GF-D8 (cell line): ENCODE results near the gene PTPDC1.
"Not testable (repeated sequence)": the region's sequence is repeated elsewhere in the genome, so short reads cannot be mapped to it uniquely, and the experiment has no call there.

Experiments
- DNase-seq: peaks from one replicate; lab custom pipeline; 2025; lab: John Stamatoyannopoulos, UW

Gene PTPDC1

GRCh38 chr9:94094219-94095145 lies 10.2 kb downstream of the PTPDC1 start:
- DNase-seq: not testable (repeated sequence)

DNA sequence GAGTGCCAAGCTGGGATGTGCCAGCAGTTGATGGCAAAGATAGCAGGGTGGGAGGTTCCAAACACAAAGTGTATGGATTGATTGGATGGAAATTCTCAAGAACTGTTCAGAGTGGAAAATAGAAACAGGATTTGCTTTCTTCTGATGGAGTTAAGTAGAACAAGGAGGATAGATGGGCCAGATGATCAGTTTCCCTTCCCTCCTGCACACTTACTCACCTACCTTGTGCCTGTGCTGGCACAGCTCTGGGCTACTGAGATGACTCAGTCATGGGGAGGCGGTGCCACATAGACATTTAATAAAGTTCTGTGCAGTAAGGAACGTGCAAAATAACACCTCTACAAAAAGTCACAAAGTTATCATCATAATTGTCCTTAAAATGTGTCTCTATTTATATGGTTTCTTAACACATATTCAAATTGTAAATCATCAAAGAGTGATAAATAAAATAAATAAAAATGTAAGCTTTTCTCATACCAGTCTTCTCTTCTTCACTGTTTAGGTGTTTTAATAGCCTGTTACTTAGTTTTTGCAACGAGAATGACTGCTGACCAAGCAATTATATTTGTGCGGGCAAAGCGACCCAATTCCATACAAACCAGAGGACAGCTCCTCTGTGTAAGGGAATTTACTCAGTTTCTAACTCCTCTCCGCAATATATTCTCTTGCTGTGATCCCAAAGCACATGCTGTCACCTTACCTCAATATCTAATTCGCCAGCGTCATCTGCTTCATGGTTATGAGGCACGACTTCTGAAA lies 12.7 kb downstream of the PTPDC1 start:
- DNase-seq: no peak

- DNase-seq: no peak
Observed at GRCh38 chr9:94097788-94098414, 13.6 kb downstream of the PTPDC1 start.

GRCh38 chr9:94100152-94100879 lies 16.1 kb downstream of the PTPDC1 start:
- DNase-seq: no peak

- DNase-seq: no peak
Observed at GRCh38 chr9:94101162-94101853, 17.0 kb downstream of the PTPDC1 start.

DNA sequence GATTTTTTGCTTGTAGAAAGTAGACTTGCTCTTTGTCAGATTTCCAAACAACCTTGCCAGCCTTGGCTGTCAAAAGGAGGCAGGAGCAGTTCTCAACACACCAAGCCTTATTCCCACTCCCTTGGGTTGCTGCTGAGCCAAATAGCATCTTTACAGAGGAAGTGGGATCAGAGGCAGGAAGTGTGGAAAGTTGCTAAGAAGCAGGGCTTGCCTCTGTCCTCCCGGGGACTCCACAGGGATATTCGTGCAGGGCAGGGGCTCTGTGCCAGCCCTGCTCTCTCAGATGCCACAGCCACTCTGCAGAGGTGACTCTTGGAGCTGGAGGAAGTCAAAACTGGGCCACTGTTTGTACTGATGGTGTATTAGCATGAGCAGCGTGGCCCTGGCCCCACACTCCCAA lies 24.3 kb downstream of the PTPDC1 start:
- no peak for DNase-seq

- DNase-seq: no peak
Observed at GRCh38 chr9:94110821-94111252, 26.6 kb downstream of the PTPDC1 start.

- no peak for DNase-seq
Observed at GRCh38 chr9:94111446-94111845, 27.2 kb downstream of the PTPDC1 start.

GRCh38 chr9:94112716-94113465 lies 28.6 kb downstream of the PTPDC1 start:
- no peak for DNase-seq

DNA sequence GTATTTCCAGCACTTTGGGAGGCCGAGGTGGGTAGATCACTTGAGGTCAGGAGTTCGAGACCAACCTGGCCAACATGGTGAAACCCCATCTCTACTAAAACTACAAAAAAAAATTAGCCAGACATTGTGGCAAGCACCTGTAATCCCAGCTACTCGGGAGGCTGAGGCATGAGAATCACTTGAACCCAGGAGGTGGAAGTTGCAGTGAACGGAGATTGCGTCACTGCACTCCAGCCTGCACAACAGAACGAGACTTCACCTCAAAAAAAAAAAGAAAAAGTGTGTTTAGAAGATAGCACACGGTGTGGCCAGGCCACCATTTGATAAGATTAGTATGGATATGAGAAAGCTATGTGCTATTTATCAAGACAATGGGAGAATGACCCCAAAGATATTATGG lies 35.8 kb downstream of the PTPDC1 start:
- not testable (repeated sequence) for DNase-seq

GRCh38 chr9:94120854-94121376 lies 36.7 kb downstream of the PTPDC1 start:
- DNase-seq: no peak

DNA sequence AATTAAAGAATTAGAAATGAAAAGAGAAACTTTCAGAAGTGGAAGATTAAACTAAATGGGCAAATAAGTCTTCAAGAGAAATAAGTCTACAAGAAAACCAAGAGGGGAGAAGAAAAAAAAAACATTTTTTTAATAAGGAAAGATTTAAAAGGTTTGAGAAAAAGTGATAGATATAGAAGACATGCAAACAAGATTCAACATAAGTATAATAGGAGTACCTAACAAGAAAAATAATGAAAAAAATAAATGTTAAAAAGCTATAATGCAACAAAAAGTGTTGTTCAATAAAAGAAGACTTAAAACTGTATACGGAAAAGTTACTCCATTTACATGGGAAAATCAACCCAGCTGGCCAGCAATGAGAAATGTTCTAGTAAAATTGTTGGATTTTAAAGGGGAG lies 42.6 kb downstream of the PTPDC1 start:
- no peak for DNase-seq

DNA sequence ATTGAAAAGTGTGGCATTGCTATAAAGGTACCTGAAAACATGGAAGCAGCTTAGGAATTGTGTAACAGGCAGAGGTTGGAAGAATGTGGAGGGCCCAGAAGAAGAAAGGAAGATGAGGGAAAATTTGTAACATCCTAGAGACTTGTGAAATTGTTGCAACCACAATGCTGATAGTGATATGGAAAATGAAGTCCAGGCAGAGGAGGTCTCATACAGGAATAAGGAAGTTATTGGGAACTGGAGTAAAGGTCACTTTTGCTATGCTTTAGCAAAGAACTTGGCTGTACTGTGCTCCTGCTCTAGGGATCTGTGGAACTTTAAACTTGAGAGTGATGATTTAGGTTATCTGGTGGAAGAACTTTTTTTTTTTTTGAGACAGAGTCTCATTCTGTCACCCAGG lies 43.5 kb downstream of the PTPDC1 start:
- no peak for DNase-seq

DNA sequence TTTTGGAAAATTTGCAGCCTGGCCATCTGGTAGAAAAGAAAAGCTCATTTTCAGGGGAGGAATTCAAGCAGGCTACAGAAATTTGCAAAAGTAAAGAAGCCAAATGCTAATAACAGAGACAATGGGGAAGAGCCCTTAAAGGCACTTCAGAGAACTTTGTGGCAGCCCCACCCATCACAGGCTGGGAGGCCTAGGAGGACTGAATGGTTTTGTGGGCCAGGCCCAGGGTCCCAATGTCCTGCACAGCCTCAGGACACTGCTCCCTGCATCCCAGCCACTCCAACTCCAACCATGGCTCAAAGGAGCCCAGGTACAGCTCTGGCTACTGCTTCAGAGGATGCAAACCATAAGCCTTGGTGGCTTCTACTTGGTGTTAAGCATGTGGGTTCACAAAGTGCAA lies 44.3 kb downstream of the PTPDC1 start:
- no peak for DNase-seq

DNA sequence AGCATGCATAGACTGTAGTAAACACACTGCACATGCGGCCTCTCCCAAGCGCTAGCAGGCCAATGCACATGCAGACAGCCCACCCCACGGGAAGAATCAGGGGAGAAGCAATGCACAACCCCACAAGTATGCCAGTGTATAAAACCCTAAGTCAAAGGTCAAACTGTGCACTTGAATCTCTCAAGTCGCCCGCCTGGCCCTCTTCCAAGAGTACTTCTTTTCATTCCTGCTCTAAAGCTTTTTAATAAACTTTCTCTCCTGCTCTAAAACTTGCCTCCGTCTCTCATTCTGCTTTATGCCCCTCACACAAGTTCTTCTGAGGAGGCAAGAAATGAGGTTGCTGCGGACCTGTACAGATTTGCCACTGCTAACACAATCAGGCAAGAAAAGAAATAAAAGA lies 50.4 kb downstream of the PTPDC1 start:
- no peak for DNase-seq

DNA sequence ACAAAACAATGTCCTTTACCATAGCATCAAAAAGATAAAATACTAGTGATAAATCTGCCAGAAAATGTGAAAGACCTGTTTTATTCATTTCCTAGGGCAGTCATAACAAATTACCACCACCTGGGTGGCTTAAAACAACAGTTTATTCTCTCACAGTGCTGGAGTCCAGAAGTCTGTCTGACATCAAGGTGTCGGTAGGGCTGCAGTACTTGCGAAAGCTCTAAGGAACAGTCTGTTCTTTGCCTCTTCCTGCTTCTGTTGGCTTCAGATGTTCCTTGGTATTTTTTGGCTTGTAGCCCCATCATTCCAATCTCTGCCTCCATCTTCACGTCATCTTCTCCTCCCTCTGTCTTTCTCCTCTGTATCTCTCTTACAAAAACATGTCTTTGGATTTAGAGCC lies 51.0 kb downstream of the PTPDC1 start:
- DNase-seq: no peak

- no peak for DNase-seq
Observed at GRCh38 chr9:94139672-94140417, 55.6 kb downstream of the PTPDC1 start.

DNA sequence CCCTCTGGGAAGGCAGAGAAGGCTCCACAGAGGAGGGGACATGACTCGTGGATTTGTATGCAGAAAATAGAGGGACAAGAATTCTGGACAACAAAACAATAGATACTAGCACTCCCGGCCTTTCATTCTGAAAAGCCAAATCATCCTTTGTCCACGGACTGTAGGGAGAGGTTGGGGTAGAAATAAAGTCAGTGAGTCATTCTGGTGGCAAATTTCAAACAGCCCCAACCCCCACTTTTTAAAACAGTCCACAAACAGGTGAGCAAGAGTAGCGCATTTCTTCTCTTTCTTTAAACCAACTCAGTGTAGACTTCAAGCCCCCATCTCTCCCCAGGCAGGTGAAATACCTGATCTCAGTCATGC lies 56.1 kb downstream of the PTPDC1 start:
- DNase-seq: no peak
